ENCODE results near the gene KRTAP1-3. TPM values are rescaled to one million over a fixed set of nuclear protein-coding genes. Genes with fewer than 3 reads are reported as not detected.

Gene KRTAP1-3
- total and polyA plus RNA-seq, 2 donors (not counting 1 experiment from before 2014, with no cell fraction given) = not detected

DNA sequence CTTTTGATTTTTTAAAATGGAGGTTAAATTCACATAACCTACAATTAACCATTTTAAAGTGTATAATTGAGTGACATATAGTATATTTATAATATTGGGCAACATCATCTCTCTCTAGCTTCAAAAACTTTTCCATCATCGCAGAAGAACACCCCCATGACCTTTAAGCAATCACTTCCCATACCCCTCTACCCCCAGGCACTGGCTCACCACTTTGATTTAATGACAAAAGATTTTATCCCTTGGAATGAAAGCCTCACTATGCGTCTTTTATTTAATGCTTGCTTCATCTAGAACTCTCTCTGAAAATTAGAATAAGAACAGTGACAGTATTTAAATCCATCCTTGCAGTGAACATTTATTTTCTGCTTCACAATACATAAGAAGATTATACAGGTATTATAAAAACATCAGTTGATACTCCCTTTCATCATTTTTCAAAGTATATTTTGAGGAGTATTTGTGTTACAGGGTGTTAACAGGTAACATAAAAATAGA is 3.2 kb upstream of the KRTAP1-3 start:
- H3K79me2 ChIP-seq (ENCODE audit: control insufficient read depth, insufficient read depth, low read length) = no peaks in the 10 kb centered on the region
- H3K4me1 ChIP-seq (ENCODE audit: control insufficient read depth in 2 of 2, insufficient read depth in 2 of 2, low read length in 2 of 2) = no peaks in the 10 kb centered on the region
- no peak for TF ChIP-seq EZH2 (IDR thresholded peaks at IDR 0.05; ENCODE audit: borderline replicate concordance, insufficient read depth, low read depth, low read length, poor library complexity, severe bottlenecking)
- no peak for TF ChIP-seq CTCF (IDR thresholded peaks at IDR 0.05)
- no peaks in the 10 kb centered on the region for H3K36me3 ChIP-seq (replicated peaks in 1 of 2; ENCODE audit: control extremely low read depth in 1 of 2, control insufficient read depth in 1 of 2, extremely low read depth in 1 of 2, insufficient read depth in 2 of 2, low read length in 1 of 2)
- Mint-ChIP-seq H3K4me3 (no peak overlapping the region), H3K4me1 (no peaks in the 10 kb centered on the region), H3K27me3 (peaks cover 39% of the 10 kb centered on the region), H3K9me3 (ENCODE audit: insufficient read depth) (peaks cover 5% of the 10 kb centered on the region), H3K27ac (no peak overlapping the region)
- intact Hi-C loops (cut with micrococcal nuclease) = no loop called here
- ChIA-PET CTCF (no interaction called here), POLR2A (no interaction called here)
- no peak overlapping the region for H3K4me2 ChIP-seq (replicated peaks; ENCODE audit: low read depth, low read length, poor library complexity, severe bottlenecking)
- ATAC-seq (ENCODE audit: low read depth) (no peak), DNase-seq (no peak)
- H3K9me3 ChIP-seq (ENCODE audit: control extremely low read depth in 1 of 3, control insufficient read depth in 2 of 3, insufficient read depth in 1 of 3, low read length in 2 of 3) = peaks cover 0 to 3% (median 0%) of the 10 kb centered on the region in 3 donors
- H4K20me1 ChIP-seq (ENCODE audit: control insufficient read depth, insufficient read depth, low read length, poor library complexity, severe bottlenecking) = no peaks in the 10 kb centered on the region
- no peak overlapping the region for H3K4me3 ChIP-seq (ENCODE audit: control extremely low read depth in 1 of 5, extremely low read depth in 1 of 5, insufficient read depth in 1 of 5, low read depth in 2 of 5, low read length in 4 of 5)
- H2AFZ ChIP-seq (ENCODE audit: insufficient read depth, low read depth, low read length, poor library complexity, severe bottlenecking) = no peak overlapping the region
- no peak overlapping the region for H3K9ac ChIP-seq (ENCODE audit: low read length)
- WGBS (ENCODE audit: insufficient coverage) = 80% methylated on average over 1 of the region's 2 CpGs
- H3K27ac ChIP-seq (ENCODE audit: low read length in 2 of 2) = no peak overlapping the region
- H3K27me3 ChIP-seq (replicated peaks in 1 of 4; ENCODE audit: control extremely low read depth in 1 of 4, control insufficient read depth in 3 of 4, insufficient read depth in 4 of 4, low read length in 3 of 4) = peaks cover 0 to 4% (median 0%) of the 10 kb centered on the region in 4 experiments

- Histone ChIP-seq H2AFZ (ENCODE audit: insufficient read depth, low read depth, low read length, poor library complexity, severe bottlenecking) (no peak within 1 kb of the TSS), H3K27ac (ENCODE audit: low read length in 2 of 2) (no peak within 1 kb of the TSS), H3K27me3 (replicated peaks in 1 of 4; ENCODE audit: control extremely low read depth in 1 of 4, control insufficient read depth in 3 of 4, insufficient read depth in 4 of 4, low read length in 3 of 4) (peaks cover 0 to 9% (median 3%) of the 10 kb centered on the region in 4 experiments), H3K9ac (ENCODE audit: low read length) (no peak within 1 kb of the TSS), H4K20me1 (ENCODE audit: control insufficient read depth, insufficient read depth, low read length, poor library complexity, severe bottlenecking) (no peaks in the 10 kb centered on the region), H3K4me2 (replicated peaks; ENCODE audit: low read depth, low read length, poor library complexity, severe bottlenecking) (no peak within 1 kb of the TSS), H3K79me2 (ENCODE audit: control insufficient read depth, insufficient read depth, low read length) (no peaks in the 10 kb centered on the region), H3K36me3 (replicated peaks in 1 of 2; ENCODE audit: control extremely low read depth in 1 of 2, control insufficient read depth in 1 of 2, extremely low read depth in 1 of 2, insufficient read depth in 2 of 2, low read length in 1 of 2) (no peaks in the 10 kb centered on the region), H3K4me3 (ENCODE audit: control extremely low read depth in 1 of 5, extremely low read depth in 1 of 5, insufficient read depth in 1 of 5, low read depth in 2 of 5, low read length in 4 of 5) (no peak within 1 kb of the TSS), H3K9me3 (ENCODE audit: control extremely low read depth in 1 of 3, control insufficient read depth in 2 of 3, insufficient read depth in 1 of 3, low read length in 2 of 3) (no peaks in the 10 kb centered on the region), H3K4me1 (ENCODE audit: control insufficient read depth in 2 of 2, insufficient read depth in 2 of 2, low read length in 2 of 2) (no peaks in the 10 kb centered on the region)
- DNase-seq (no peak), ATAC-seq (ENCODE audit: low read depth) (no peak)
- CTCF ChIA-PET = no interaction called here
- Mint-ChIP-seq H3K4me1 (no peaks in the 10 kb centered on the region), H3K27ac (no peak within 1 kb of the TSS), H3K4me3 (no peak within 1 kb of the TSS), H3K9me3 (ENCODE audit: insufficient read depth) (no peaks in the 10 kb centered on the region), H3K27me3 (peaks cover 48% of the 10 kb centered on the region)
- TF ChIP-seq EZH2 (IDR thresholded peaks at IDR 0.05; ENCODE audit: borderline replicate concordance, insufficient read depth, low read depth, low read length, poor library complexity, severe bottlenecking) (no peak), CTCF (IDR thresholded peaks at IDR 0.05) (no peak)
- 90% methylated on average over 9 of the region's 12 CpGs for WGBS (ENCODE audit: insufficient coverage)
- POLR2A ChIA-PET = no interaction called here
- intact Hi-C loops (cut with micrococcal nuclease) = no loop called here
Observed at GRCh38 chr17:41029633-41030245, 4.9 kb downstream of the KRTAP1-3 start, which contains the start of gene KRTAP1-4. TSS of gene KRTAP1-4 (minus strand) at chr17:41030195. CDS start at chr17:41030078, 117 bp downstream.
